Renal cortical epithelial cell (primary cell): ENCODE data around the gene SIRT2. TPM values are rescaled to one million over a fixed set of nuclear protein-coding genes. Genes with fewer than 3 reads are reported as not detected.

Source experiments
- DNase-seq: peaks from one replicate; pipeline ENCODE4 v3.0.0-alpha.2; 2011; ENCODE audit warnings: low read depth
- total RNA-seq: library from RNA; depleted of rRNA; stranded (reverse); fragments of >200 nt; gene quantifications from 2 replicates; pipeline ENCODE4 v1.2.3, GENCODE V29; 2014

Gene SIRT2
- total RNA-seq, 1 donor from 2014 or later = 38.6 TPM

DNA sequence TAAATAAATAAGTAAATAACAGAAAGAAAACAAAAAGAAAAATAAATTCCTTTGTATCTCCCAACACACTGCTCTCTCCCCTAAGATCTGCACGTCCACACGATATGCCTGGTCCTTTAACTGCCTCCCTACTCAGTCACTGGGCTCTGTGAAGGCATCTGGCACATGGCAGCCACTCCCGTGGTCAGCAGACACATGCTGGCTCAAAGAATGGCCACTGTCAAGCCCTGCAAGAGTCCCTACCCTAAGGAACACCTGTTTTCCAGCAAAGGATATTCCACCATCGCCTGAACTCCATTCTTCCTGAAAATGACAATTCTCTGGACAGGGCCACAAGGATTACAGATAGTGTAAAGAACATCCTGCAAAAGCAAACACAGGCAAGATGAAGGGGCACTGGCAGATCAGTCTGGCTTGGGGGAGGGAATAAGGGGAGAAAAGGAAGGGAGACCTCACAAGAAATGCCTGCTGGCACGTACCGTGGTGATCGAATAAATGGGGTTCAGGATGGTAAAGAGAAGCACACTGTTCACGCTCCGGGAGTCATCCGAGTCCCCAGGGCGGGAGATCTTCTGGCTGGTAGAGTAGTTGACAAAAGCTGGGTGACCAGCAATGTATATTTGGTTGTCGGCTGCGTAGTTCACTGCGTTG is 53.9 kb downstream of the SIRT2 start:
- DNase-seq = no peak

DNA sequence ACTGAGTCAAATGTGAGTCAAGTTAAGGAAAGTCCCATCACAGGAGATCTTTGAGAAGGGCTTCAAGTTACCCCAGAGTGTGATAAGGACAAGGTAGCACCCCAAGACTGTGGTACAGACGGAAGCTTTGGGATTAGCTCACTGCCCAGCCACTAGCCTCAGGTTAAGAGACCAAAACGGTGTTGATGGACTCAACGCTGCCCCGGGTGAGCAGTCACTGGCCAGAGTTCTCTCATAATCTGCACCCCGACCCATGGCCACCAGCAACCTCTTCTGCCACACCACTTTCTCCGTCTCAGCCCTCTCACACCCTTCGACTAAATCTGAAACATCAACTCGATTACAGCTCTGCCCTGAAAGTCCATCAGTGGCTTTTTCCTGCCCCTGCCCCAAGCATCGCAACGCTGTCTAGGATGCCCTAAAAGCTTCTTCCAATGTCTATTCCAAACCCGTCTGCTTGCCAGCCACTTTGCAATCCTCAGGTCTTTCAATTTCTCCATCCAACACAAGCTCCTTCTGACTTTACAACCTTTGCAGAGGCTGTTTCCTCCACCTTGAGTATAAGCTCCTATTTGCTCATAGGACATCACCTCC is 55.2 kb downstream of the SIRT2 start:
- no peak for DNase-seq

DNA sequence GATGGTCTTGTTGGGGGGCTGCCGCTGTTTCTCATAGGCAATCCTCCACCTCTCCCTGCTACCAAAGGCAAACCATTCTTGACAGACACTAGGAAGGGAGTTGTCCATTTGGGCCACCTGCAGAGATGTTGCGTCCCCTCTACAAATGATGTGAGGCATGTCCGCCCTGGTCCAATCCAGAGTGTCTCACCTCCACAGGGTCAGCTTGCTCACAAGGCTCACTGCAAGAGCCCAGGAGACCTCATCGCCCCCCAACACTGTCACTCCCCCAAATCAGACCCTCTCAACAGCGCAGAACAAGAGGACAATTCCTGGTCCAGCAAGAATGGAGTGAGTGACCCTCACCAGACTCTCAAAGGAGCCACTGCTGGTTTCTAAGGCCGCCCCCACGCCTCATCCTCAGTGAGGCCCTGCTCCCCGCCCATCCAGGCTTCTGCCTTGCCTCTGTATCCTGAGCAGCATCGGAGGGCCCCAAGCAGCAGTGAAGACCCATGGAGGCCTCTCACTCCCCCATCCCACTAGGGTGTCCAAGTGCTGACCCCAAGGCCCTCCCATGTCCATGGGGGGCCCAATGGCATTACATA is 56.2 kb downstream of the SIRT2 start:
- no peak for DNase-seq

DNA sequence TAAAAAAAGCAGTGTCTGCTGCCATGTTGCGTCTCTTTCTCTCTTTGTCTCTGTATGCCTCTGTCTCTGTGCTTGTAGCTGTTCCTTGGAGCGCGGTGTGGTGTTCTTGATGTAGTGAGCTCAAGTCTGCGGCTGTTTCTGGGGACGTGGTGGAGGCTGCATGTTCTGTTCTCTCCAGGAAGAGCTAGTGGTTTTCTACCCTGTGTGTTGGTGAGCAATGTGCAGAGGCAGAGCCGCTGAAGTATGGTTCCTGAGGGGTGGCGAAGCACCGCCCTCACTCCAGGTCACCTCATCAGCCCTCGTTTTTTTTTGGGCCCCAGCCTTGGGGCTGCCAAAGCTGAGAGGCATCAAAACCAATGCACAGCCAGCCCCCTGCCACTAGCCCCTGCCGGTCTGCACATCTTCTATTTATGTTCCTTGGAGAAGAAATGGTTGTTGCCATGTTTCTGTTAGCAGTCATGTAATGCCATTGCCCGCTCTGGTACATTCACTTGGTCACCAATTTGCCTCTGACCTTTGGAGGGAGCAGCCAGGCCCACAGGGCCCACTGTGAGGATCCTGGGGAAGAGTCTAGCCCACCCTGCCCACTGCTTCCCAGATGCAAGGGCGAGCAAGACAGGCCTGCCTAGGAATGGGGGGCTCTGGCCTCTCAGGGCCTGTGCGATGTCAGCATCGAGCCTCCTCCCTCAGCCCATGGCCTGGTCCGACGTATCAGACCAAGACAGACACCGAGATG is 56.8 kb downstream of the SIRT2 start:
- DNase-seq = no peak

DNA sequence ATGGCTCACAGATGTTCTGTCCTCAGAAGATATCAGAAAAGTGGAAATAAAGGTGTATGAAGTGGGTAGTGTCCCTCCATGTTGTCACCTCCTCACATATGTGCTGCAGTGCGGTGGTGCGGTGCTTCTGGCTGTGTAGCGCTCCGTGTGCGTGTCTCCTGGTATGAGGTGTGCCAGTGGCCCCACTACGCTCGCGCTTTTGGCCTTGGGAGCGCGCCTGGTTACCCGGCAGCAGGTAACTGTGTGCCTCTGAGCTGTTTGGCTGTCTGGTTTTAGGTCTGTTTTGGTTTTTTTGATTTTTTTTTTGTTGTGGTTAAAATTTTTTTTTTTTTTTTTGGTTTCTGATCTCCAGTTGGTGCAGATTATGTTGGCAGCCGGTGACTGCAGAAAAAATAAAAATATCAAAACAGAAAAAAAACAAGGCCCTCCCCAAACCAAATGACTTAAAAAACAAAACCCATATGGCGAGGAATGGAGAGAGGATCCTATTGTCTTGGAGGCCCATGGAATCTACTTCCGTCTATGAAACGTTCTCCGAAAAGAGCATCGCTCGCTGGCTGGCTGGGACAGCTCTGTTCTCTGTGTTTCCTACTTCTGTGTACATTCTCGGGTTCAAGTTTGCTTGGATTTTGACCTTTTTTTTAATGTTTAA is 57.5 kb downstream of the SIRT2 start:
- DNase-seq = no peak

DNA sequence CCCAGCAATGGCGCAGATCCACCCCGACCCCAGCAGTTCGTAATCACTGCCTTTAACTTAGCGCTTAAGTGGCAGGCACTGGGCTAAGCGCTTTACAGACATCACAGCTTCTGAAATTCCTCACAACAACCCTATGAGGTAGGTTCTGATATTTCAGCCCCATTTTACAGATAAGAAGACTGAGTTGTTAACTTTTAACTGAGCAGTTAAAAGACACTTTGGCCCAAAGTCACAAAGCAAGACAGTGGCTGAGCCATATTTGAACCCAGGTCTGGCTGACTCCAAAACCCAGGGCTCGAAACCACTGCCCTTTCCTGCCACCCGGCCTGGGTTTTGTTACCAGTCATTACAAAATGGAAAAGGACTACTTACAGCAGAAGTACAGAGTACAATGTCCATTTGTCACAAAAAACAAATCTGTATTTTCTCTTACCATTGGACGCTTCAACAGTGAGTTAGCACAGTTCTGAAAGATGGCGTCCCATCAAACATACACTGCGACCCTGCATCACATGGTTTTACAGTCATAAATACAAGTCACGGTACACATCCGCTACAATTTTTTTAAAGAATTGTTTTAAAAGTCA is 58.1 kb downstream of the SIRT2 start:
- no peak for DNase-seq

DNA sequence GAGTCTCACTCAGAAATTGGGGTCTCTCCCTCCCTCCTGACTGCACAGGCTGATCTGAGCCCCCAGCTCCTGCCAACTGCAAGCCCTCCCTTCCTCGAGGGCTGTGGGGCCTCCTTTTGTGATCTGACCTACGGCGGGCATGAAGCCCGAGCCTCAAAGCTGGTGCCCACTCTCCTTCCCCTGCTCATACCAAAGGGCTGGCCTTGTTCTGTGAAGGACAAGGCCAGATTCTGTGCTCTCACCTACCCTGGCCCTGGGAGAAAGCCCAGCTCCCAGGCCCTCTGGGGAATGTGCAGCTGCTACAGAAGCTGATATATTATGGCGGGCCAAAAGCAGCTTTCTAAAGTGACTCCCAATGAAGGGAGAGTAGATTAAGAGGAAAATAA is 58.8 kb downstream of the SIRT2 start:
- no peak for DNase-seq

DNA sequence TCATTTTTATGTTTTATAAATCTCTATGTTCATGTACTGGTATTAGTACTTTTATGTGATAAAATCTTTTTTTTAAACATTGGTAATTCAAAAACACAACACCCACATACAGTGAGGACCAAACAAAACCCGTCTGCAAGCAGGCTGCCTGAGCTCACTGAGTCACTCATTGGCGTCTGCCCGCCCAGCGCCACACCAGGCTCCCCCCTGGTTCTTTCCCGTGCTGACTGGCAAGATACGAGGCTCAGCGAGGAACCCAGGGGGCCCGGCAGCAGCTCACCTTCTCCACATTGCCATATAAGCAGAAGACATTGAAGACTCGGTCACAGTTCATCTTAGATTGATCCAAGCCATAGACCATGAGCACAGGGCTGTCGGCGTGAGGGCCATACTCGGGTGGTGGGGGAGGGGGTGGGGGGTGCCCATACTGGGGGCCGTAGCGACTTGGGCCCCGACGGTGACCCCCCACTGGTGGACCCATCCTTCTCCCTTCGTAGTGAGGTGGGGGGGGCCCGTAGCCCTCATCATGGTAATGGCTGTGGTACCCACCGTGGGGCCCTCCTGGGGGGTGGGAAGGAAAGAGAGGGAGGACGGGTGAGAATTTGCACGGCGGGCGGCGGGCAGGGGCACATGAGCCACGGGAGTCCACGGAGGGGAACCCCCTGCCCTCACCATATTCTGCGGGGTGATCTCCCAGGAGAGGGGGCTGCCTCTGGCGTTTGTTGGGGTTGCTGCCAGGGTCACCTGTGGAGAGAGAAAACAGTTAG is 59.4 kb downstream of the SIRT2 start:
- DNase-seq = no peak

DNA sequence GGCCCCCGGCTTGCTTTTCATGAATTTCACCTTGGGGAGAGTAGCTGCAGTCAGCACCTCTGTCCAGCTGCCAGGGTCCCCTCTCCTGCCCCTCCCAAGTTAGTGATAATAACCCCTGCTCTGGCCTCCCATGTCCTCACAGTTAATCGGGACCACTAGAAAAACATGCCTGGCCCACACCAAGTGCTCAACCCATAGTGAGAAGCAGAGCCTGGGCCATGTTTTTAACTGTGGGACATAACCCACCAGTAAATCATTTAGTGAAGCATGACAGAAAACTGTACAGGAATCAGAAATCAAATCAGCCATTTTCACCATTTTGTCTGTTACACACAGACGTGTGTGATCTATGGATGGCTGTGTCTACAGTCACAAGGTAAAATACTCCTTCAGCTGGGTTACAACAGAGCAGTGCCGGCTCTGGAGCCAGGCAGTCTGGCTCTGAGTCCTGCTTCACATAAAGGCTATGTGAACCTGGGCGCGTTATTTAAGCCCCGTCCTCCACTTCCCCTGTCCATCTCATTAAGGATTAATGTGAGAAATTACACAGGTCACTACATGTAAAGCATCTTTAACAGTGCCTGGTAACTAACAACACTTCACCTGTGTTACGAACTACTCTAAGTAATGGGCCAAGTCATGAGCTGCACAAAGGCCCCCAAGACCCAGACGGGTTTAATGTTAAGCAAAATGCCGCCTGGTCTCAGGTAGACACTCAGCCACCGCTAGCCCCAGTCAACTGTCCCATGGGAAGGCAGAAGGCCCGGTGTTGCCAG is 60.2 kb downstream of the SIRT2 start:
- DNase-seq = no peak

DNA sequence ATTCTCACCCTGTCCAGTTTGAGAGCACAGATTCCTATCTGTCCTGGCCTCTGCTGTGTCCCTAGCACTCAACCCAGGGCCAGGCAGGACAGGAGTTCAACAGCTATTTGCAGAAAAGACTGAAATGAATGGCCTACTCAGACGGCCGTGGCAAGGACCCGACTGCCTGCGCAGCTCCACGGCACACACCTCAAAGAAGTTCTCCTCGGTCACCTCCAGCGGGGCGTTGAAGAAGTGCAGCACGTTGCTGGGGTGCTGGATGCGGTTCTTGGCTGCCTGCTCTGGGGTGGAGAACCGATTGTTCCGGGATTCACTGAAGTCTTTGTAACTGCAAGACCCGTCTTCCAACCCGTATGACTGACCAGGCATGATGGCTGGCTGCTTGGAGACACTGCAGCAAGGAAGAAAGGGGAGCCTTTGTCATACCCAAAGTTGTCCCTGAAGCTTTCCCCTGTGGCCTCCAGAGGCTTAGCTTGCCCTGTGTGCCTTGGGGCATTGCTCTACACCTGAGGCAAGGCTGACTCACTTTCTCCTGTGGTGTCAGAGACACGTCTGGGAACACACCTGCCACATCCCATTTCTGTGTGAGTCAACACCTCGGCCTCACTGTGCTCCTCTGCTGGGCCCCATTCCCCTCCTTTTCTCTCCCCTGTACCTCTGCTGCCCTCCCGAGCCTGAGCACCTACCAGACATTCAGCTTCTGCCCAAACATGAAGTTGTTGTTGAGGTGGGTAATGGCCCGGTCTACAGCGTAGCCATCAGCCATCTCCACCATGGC is 61.0 kb downstream of the SIRT2 start:
- peak; percentile 69 for DNase-seq

DNA sequence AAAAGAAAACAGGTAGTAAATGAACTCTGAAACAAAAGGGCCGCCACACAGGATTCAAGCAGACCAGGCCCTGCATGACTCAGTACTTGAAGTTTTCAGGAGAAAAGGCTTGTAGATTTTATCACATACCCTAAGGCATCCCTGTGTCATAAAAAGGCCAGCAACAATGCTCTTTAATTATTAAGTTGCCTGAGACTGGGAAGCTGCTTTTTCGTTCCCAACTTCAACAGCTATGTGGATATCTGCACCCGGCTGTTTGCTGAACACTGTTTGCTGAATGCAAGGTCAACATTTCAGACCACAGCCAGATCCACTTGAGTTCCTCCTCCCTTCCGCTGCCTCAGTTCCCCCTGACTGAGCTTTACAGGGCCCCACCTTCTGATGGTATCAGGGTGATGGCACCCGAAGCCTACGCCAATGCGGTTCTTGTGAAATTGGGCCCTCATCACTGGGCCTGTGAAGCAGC is 61.7 kb downstream of the SIRT2 start:
- peak; percentile 75 for DNase-seq

DNA sequence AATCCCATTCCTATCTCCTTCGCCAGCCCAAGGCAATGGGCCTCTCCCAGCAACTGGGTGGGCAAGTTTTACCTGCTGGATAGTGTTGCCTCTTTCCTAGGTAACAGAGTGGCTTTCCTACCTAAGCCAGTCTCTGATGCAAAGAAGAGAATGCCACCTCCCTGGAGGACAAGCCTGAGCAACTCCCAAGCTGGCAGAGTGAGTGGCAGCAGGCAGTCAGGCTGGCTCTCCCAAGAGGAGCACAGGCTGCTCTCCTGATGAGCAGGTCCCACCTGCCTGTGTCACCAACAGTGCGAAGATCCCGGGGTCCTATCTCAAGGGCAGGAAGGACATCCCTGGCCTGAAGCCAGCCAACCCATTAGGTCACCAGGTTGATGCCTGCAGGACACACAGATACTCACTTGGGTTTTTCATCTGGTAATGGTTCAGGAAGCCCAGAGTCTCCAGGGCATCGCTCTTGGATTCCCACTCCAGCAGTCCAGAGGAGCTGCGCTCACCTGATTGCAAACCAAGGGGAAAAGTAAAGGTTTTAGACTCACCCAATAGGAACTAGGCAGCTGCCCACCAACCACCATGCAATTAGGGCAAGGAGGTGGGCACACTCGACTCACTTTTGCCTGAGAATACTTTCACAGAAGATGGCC is 62.3 kb downstream of the SIRT2 start:
- DNase-seq = no peak

DNA sequence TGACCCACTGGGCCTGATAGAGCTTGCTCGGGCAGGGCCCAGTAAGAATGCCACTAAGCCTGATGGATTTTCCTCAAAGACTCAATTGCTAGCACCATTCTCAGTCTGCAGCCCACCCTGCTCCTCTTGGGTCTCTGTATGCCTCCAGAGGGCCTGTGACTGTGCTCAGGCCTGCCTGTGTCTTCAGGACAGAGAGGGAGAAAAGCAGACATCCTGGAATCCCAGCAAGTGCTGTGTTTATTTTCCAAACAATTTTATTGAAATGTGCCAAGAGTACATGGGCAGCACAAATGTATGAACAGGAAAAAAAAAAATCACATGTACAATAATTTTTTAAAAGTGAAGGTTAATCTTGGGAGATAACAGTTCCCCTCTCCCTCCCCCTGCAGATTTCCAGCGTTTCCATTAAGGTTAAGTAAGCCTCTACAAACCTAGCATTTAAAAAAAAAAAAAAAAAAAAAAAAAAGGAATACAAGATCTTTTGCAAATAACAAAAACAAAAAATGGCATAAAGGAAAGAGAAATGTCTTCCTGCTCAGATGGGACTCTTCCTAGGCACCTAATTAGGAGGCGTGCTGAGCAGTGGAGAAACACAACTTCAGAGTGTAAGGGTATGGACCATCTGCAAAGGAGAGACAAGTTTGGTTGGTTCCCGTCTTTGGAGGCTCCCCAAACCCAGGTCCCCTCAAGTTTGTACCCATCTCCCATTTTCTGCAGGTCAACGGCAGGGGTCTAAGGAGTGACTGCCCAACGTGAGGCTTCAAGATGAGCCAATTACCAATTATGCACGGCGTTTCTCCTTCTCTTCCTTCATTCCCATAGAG is 63.0 kb downstream of the SIRT2 start:
- no peak for DNase-seq

DNA sequence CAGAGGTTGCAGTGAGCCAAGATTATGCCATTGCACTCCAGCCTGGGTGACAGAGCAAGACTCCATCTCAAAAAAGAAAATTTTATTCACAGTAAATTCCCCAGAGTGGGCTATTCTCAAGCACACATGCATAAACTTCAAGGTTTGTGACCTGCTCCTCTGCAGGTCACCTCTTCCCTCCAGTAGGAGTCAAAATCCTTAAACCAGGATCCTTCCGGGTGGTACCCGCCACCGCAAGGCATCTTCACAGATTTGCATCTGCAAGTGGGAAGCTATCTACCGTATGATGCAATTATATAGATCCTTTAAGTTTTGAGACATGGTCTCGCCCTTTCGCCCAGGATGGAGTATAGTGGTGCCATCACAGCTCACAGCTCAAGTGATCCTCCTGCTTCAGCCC is 64.8 kb downstream of the SIRT2 start:
- DNase-seq = no peak

DNA sequence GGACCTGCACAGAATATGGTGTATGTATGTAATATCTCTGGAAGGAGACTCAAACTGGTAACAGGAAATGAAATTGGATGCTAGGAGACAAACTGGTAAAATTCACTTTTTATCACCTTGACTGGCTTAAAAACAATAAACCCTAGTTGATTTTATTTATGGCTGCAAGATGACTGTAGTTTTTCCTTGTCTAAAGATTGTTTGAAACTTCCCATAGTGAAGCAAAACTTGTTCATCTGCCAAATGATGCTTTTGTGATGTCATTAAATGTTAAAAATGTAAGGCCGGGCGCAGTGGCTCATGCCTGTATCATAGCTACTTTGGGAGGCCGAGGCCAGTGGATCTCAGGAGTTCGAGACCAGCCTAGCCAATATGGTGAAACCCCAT is 65.3 kb downstream of the SIRT2 start:
- no peak for DNase-seq

DNA sequence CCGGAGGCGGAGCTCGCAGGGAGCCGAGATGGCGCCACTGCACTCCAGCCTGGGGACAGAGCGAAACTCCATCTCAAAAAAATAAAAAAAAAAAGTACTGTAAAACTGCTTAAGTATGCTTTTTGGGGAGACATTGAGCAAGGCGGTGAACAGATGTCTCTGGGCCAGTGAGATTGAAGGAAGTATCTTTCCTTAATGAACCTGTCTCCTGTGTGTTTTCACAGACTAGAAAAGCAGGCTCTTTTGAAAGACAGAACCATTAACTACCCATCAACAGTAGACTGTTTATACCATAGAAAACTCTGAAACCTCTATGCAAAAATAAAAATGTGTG is 66.4 kb downstream of the SIRT2 start:
- no peak for DNase-seq

DNA sequence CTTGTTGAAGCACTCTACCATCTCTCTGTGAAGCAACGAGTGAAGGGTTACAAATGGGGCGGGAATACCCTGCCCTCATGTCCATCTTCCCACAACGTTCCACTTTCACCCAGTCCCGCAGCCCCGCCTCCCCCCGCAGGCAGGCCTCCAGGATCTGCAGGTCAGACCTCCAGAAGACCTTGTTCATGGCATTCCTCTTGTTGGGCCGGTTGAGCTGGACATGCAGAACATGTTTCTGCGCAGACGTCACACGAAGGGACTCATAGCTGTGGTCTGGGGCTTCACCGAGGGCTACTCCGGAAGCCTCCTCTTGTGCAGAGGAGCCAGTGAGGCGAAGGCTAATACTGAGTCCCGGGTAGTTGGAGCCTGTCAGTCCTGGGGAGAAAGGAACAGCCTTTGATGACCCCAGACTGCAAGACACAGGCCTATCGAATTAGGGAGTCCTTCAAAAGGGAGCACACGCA is 68.2 kb downstream of the SIRT2 start:
- peak; percentile 97 for DNase-seq

DNA sequence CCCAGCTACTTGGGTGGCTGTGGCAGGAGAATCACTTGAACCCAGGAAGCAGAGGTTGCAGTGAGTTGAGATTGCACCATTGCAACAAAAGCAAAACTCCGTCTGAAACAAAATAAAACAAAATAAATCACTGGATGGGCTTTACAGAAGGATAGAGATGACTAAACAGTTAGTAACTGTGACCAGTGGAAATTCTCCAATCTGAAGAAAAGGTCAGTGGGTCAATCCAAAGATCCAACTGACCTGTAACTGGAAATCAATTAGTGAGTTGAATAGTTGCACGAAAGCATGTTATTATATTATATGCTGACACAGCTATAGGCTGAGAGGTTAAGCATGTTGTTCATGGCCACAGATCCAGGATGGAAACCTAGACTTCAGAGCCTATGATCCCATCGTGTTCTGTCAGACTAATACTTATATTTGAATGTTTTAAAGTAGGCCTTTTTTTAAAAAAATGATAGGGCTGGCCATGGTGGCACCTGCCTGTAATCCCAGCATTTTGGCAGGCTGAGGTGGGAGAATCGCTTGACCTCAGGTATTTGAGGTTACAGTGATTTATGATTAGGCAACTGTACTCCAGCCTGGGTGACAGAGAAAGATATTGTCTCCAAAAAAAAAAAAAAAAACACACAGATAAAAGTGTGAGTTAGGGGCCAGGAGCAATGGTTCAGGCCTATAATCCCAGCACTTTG is 69.2 kb downstream of the SIRT2 start:
- DNase-seq = peak; percentile 61
